Upper lobe of left lung (tissue), 6 donors: ENCODE results near the gene MDK. TPM values are rescaled to one million over a fixed set of nuclear protein-coding genes. Genes with fewer than 3 reads are reported as not detected.

ENCODE experiments used
- ATAC-seq, 2 donors: fragments of 200-7000 bp; cut with Tn5 transposase; one replicate each; pipeline ENCODE4 v1.9.1; 2022; ENCODE audit warnings: mild to moderate bottlenecking in 2 of 2, moderate library complexity in 2 of 2; ENCODE audit not compliant: low FRiP score in 2 of 2
- DNase-seq, 2 donors: peaks; one replicate each; pipeline ENCODE4 v3.0.0-alpha.2; 2019 to 2020
- H3K27ac ChIP-seq, 4 donors: fragments of 200-600 bp; sonication (generic); one replicate each; pipeline ENCODE4 v1.5.1; 2016 to 2019
- H3K27me3 ChIP-seq, 4 donors: fragments of 200-600 bp; sonication (generic); one replicate each; pipeline ENCODE4 v1.5.1; 2017 to 2019
- H3K36me3 ChIP-seq, 4 donors: fragments of 200-600 bp; sonication (generic); one replicate each; pipeline ENCODE4 v1.5.1; 2016 to 2019
- H3K4me1 ChIP-seq, 4 donors: fragments of 200-600 bp; sonication (generic); one replicate each; pipeline ENCODE4 v1.5.1; 2018 to 2019
- H3K4me3 ChIP-seq, 4 donors: fragments of 200-600 bp; sonication (generic); one replicate each; pipeline ENCODE4 v1.5.1; 2017 to 2019; ENCODE audit warnings: mild to moderate bottlenecking in 2 of 4, moderate library complexity in 1 of 4
- H3K9me3 ChIP-seq, 4 donors: fragments of 200-600 bp; sonication (generic); one replicate each; pipeline ENCODE4 v1.5.1; 2018 to 2019
- EP300 ChIP-seq, 4 donors: sonication (generic); formaldehyde crosslinking; IDR thresholded peaks; one replicate each; pipeline ENCODE4 v1.5.1; 2017; ENCODE audit warnings: antibody characterized with exemption in 4 of 4, control low read depth in 2 of 4
- POLR2A ChIP-seq, 4 donors: fragments of 450-650 bp; IDR thresholded peaks; one replicate each; pipeline ENCODE4 v1.5.1; 2016 to 2017; ENCODE audit warnings: antibody characterized with exemption in 4 of 4, mild to moderate bottlenecking in 2 of 4
- POLR2AphosphoS5 ChIP-seq, 2 donors: sonication (generic); formaldehyde crosslinking; IDR thresholded peaks; one replicate each; pipeline ENCODE4 v1.5.1; 2017; ENCODE audit warnings: antibody characterized with exemption in 2 of 2
- WGBS, 2 donors: methylation state at CpG; one replicate each; pipeline ENCODE4 v1.1.5; 2017 to 2018; 5-methylcytosine and 5-hydroxymethylcytosine counted together
- total RNA-seq, 6 donors: library from RNA; depleted of rRNA in 4 of 6; stranded (reverse); fragments of >200 nt in 4 of 6; gene quantifications; one replicate each; pipeline versions ENCODE4 v1.1.0 to v1.2.1, GENCODE V29; 2016 to 2021
- TF ChIP-seq, protein P1 (sequence below), 6 experiments: fragments of 450-650 bp in 4 of 6; fragments of 200-600 bp in 2 of 6; sonication (generic) in 2 of 6; IDR thresholded peaks; one replicate each; pipeline ENCODE4 v1.5.1; 2016 to 2019; ENCODE audit warnings: antibody characterized with exemption in 6 of 6
- donor health status: DM: no; HTN: no; CAD: no; lungs with moderate emphysema.
- donor health status: DM: no; HTN: yes; CAD: no; lungs with severe emphysema.

MDK gene
- total RNA-seq, 6 donors from 2014 or later = 14.3 to 44.8 (median 34.1) TPM; not detected in 1

GRCh38 chr11:46414466-46414796 is 33.0 kb downstream of the MDK start:
- H3K4me1 ChIP-seq = no peaks in the 10 kb centered on the region
- H3K4me3 ChIP-seq = no peak overlapping the region
- ATAC-seq = no peak
- TF ChIP-seq, protein P1, sequence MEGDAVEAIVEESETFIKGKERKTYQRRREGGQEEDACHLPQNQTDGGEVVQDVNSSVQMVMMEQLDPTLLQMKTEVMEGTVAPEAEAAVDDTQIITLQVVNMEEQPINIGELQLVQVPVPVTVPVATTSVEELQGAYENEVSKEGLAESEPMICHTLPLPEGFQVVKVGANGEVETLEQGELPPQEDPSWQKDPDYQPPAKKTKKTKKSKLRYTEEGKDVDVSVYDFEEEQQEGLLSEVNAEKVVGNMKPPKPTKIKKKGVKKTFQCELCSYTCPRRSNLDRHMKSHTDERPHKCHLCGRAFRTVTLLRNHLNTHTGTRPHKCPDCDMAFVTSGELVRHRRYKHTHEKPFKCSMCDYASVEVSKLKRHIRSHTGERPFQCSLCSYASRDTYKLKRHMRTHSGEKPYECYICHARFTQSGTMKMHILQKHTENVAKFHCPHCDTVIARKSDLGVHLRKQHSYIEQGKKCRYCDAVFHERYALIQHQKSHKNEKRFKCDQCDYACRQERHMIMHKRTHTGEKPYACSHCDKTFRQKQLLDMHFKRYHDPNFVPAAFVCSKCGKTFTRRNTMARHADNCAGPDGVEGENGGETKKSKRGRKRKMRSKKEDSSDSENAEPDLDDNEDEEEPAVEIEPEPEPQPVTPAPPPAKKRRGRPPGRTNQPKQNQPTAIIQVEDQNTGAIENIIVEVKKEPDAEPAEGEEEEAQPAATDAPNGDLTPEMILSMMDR (IDR thresholded peaks at IDR 0.05) = no peak
- TF ChIP-seq POLR2AphosphoS5 (IDR thresholded peaks at IDR 0.05) (no peak), POLR2A (IDR thresholded peaks at IDR 0.05) (no peak), EP300 (IDR thresholded peaks at IDR 0.05) (no peak)
- 94 to 96% methylated on average over 5 of the region's 5 CpGs for WGBS, 2 donors
- peak in 1 of 2 donors; percentile 18 for DNase-seq
- no peak overlapping the region for H3K27ac ChIP-seq
- H3K27me3 ChIP-seq = no peaks in the 10 kb centered on the region
- peaks cover 8 to 65% (median 49%) of the 10 kb centered on the region in 4 donors for H3K36me3 ChIP-seq
- no peaks in the 10 kb centered on the region for H3K9me3 ChIP-seq

DNA sequence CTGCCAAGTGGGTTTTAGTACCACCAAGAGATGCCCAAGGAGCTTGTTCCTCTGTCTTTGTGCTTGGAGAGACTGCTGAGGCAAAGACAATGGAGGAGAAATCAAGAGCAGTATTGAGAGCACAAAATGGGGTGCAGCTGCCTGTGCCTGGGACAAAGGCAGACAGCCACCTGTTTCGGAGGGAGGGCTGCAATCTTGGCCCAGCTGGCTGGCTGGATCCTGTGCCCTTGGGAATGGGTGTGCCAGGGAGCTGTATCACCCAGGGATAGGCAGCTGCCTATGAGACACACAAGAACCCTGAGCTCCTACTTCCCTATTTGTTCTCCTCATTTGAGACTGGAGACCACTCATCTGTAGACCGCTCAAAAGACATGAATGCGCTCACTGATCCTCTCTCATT is 33.4 kb downstream of the MDK start:
- WGBS, 2 donors = 61 to 65% methylated on average over 3 of the region's 3 CpGs
- Histone ChIP-seq H3K27ac (no peak overlapping the region), H3K27me3 (no peaks in the 10 kb centered on the region), H3K36me3 (peaks cover 5 to 60% (median 45%) of the 10 kb centered on the region in 4 donors), H3K4me3 (no peak overlapping the region), H3K9me3 (no peaks in the 10 kb centered on the region), H3K4me1 (no peaks in the 10 kb centered on the region)
- ATAC-seq (no peak), DNase-seq (no peak)
- no peak for TF ChIP-seq EP300 (IDR thresholded peaks at IDR 0.05)
- TF ChIP-seq, protein P1 (IDR thresholded peaks at IDR 0.05) = no peak
- TF ChIP-seq POLR2AphosphoS5 (IDR thresholded peaks at IDR 0.05) = no peak
- no peak for TF ChIP-seq POLR2A (IDR thresholded peaks at IDR 0.05)

DNA sequence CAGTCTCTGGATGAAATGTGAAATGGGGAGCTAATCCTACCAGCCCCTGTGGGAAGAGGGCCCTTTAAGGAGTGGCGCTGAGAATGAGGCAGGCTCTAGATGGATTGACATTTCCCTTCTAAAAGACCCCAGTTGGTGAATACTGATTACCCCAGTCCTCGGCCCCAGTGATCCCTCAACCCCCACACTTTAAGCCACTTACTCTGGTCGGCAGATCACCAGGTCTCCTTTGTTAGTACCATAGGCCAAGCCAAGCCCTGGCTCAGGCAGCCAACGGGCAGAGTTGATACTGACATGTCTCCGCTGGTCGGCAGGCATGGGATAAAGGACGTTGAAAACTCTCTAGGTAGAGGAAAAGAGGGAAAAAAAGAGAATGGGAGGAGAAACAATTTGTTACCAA is 36.2 kb downstream of the MDK start:
- Histone ChIP-seq H3K9me3 (no peaks in the 10 kb centered on the region), H3K27ac (no peak overlapping the region), H3K4me1 (no peaks in the 10 kb centered on the region), H3K36me3 (peaks cover 7 to 70% (median 47%) of the 10 kb centered on the region in 4 donors), H3K4me3 (no peak overlapping the region), H3K27me3 (no peaks in the 10 kb centered on the region)
- DNase-seq = no peak
- 89 to 94% methylated on average over 7 of the region's 7 CpGs for WGBS, 2 donors
- ATAC-seq = no peak
- TF ChIP-seq, protein P1 (IDR thresholded peaks at IDR 0.05) = no peak
- TF ChIP-seq EP300 (IDR thresholded peaks at IDR 0.05) (no peak), POLR2A (IDR thresholded peaks at IDR 0.05) (no peak), POLR2AphosphoS5 (IDR thresholded peaks at IDR 0.05) (no peak)

DNA sequence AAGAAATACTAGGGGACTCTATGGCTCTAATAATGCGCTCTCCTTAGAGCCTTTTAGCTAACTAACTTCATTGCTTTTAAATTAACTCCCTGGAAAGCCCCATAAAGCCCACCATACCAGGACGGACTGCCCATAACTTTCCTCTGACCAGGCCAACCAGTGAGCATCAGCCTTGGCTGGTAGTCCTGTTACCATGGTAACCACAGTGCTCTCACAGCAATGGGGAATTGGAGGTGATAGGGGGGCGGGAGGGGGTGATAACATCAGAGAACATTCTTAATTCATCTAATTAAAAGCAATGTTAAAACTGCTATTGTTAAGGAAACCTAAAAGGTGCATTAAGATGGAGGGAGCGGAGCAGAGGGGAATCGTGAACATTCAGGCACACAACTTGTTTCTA is 37.3 kb downstream of the MDK start:
- WGBS, 2 donors = 95% methylated on average over 5 of the region's 5 CpGs
- ATAC-seq = no peak
- H3K27me3 ChIP-seq = no peaks in the 10 kb centered on the region
- no peak overlapping the region for H3K27ac ChIP-seq
- TF ChIP-seq EP300 (IDR thresholded peaks at IDR 0.05) = no peak
- TF ChIP-seq, protein P1 (IDR thresholded peaks at IDR 0.05) = no peak
- TF ChIP-seq POLR2A (IDR thresholded peaks at IDR 0.05) = no peak
- no peak for TF ChIP-seq POLR2AphosphoS5 (IDR thresholded peaks at IDR 0.05)
- no peak overlapping the region for H3K4me3 ChIP-seq
- H3K4me1 ChIP-seq = no peaks in the 10 kb centered on the region
- DNase-seq = no peak
- H3K9me3 ChIP-seq = no peaks in the 10 kb centered on the region
- peaks cover 7 to 60% (median 45%) of the 10 kb centered on the region in 4 donors for H3K36me3 ChIP-seq

GRCh38 chr11:46420513-46420912 is 39.0 kb downstream of the MDK start:
- H3K27me3 ChIP-seq = no peaks in the 10 kb centered on the region
- H3K4me3 ChIP-seq = no peak overlapping the region
- WGBS, 2 donors = 92 to 93% methylated on average over 1 of the region's 1 CpG
- no peaks in the 10 kb centered on the region for H3K4me1 ChIP-seq
- H3K27ac ChIP-seq = no peak overlapping the region
- H3K36me3 ChIP-seq = peaks cover 7 to 44% (median 29%) of the 10 kb centered on the region in 4 donors
- TF ChIP-seq POLR2A (IDR thresholded peaks at IDR 0.05) = no peak
- no peak for TF ChIP-seq POLR2AphosphoS5 (IDR thresholded peaks at IDR 0.05)
- no peak for TF ChIP-seq EP300 (IDR thresholded peaks at IDR 0.05)
- TF ChIP-seq, protein P1 (IDR thresholded peaks at IDR 0.05) = no peak
- no peaks in the 10 kb centered on the region for H3K9me3 ChIP-seq
- DNase-seq (no peak), ATAC-seq (no peak)
